ENCODE results near the gene SLC17A8.
"Not testable (repeated sequence)": the region's sequence is repeated elsewhere in the genome, so short reads cannot be mapped to it uniquely, and the experiment has no call there.

SLC17A8 gene

GRCh38 chr12:100356644-100357223 lies at the start of gene SLC17A8:
Gene SLC17A8, plus strand, starts transcription at chr12:100357074. Its CDS starts 318 bp downstream, at chr12:100357392.
- in situ Hi-C loops (cut with MboI; ENCODE audit: low sequenced_read_pairs): no loop called here

- in situ Hi-C loops (cut with MboI; ENCODE audit: low sequenced_read_pairs): not testable (repeated sequence)
These were observed 48.7 kb upstream of the SLC17A8 start for GRCh38 chr12:100308138-100308537.

- in situ Hi-C loops (cut with MboI; ENCODE audit: low sequenced_read_pairs): no loop called here
These were observed 45.6 kb upstream of the SLC17A8 start for GRCh38 chr12:100311317-100311716.

GRCh38 chr12:100317371-100317770 lies 39.5 kb upstream of the SLC17A8 start:
- in situ Hi-C loops (cut with MboI; ENCODE audit: low sequenced_read_pairs): no loop called here

- in situ Hi-C loops (cut with MboI; ENCODE audit: low sequenced_read_pairs): no loop called here
These were observed 32.4 kb upstream of the SLC17A8 start for GRCh38 chr12:100324498-100324897.

- in situ Hi-C loops (cut with MboI; ENCODE audit: low sequenced_read_pairs): no loop called here
These were observed 30.7 kb upstream of the SLC17A8 start for GRCh38 chr12:100326208-100326607.

- in situ Hi-C loops (cut with MboI; ENCODE audit: low sequenced_read_pairs): no loop called here
These were observed 27.1 kb upstream of the SLC17A8 start for GRCh38 chr12:100329800-100330199.

GRCh38 chr12:100331871-100332270 lies 25.0 kb upstream of the SLC17A8 start:
- in situ Hi-C loops (cut with MboI; ENCODE audit: low sequenced_read_pairs): no loop called here

GRCh38 chr12:100332852-100333251 lies 24.0 kb upstream of the SLC17A8 start:
- in situ Hi-C loops (cut with MboI; ENCODE audit: low sequenced_read_pairs): no loop called here

GRCh38 chr12:100337299-100337698 lies 19.6 kb upstream of the SLC17A8 start:
- in situ Hi-C loops (cut with MboI; ENCODE audit: low sequenced_read_pairs): no loop called here

- in situ Hi-C loops (cut with MboI; ENCODE audit: low sequenced_read_pairs): no loop called here
These were observed 19.1 kb upstream of the SLC17A8 start for GRCh38 chr12:100337727-100338126.

GRCh38 chr12:100339071-100339470 lies 17.8 kb upstream of the SLC17A8 start:
- in situ Hi-C loops (cut with MboI; ENCODE audit: low sequenced_read_pairs): no loop called here

- in situ Hi-C loops (cut with MboI; ENCODE audit: low sequenced_read_pairs): not testable (repeated sequence)
These were observed 14.0 kb upstream of the SLC17A8 start for GRCh38 chr12:100342897-100343296.

GRCh38 chr12:100344351-100344750 lies 12.5 kb upstream of the SLC17A8 start:
- in situ Hi-C loops (cut with MboI; ENCODE audit: low sequenced_read_pairs): not testable (repeated sequence)

- in situ Hi-C loops (cut with MboI; ENCODE audit: low sequenced_read_pairs): no loop called here
These were observed 11.7 kb upstream of the SLC17A8 start for GRCh38 chr12:100345020-100345767.

- in situ Hi-C loops (cut with MboI; ENCODE audit: low sequenced_read_pairs): no loop called here
These were observed 10.2 kb upstream of the SLC17A8 start for GRCh38 chr12:100346660-100347059.

GRCh38 chr12:100348657-100349454 lies 8.0 kb upstream of the SLC17A8 start:
- in situ Hi-C loops (cut with MboI; ENCODE audit: low sequenced_read_pairs): no loop called here

GRCh38 chr12:100359248-100359647 lies 2.4 kb downstream of the SLC17A8 start:
- in situ Hi-C loops (cut with MboI; ENCODE audit: low sequenced_read_pairs): no loop called here

- in situ Hi-C loops (cut with MboI; ENCODE audit: low sequenced_read_pairs): no loop called here
These were observed 2.9 kb downstream of the SLC17A8 start for GRCh38 chr12:100359822-100360221.

GRCh38 chr12:100360450-100360849 lies 3.6 kb downstream of the SLC17A8 start:
- in situ Hi-C loops (cut with MboI; ENCODE audit: low sequenced_read_pairs): no loop called here

- in situ Hi-C loops (cut with MboI; ENCODE audit: low sequenced_read_pairs): no loop called here
These were observed 7.5 kb downstream of the SLC17A8 start for GRCh38 chr12:100364324-100364723.

GRCh38 chr12:100365411-100365810 lies 8.5 kb downstream of the SLC17A8 start:
- in situ Hi-C loops (cut with MboI; ENCODE audit: low sequenced_read_pairs): no loop called here
